PC-3 (cell line): ENCODE data around the gene NSMF.

ENCODE experiments used
- CTCF ChIP-seq: fragments of 300-600 bp; sonication (generic); conservative IDR thresholded peaks from 2 replicates; pipeline ENCODE4 v1.5.1; 2017; ENCODE audit warnings: antibody characterized with exemption, low read depth, mild to moderate bottlenecking, low read length
- EZH2 ChIP-seq: fragments of 300-600 bp; sonication (generic); IDR thresholded peaks from one replicate; pipeline ENCODE4 v1.6.1; 2017; ENCODE audit warnings: antibody characterized with exemption, mild to moderate bottlenecking, low read length; ENCODE audit not compliant: unreplicated experiment

GRCh38 chr9:137403269-137403668 lies 55.9 kb downstream of the NSMF start:
- TF ChIP-seq EZH2, result no peak
- no peak for TF ChIP-seq CTCF
